Endometrial microvascular endothelial cells (primary cell): Measurements from ENCODE around the gene GCGR. TPM values are rescaled to one million over a fixed set of nuclear protein-coding genes. Genes with fewer than 3 reads are reported as not detected.

ENCODE experiments used
- in situ Hi-C: cut with HindIII; loops from 2 replicates; pipeline ENCODE4 v1.10.0; 2017; ENCODE audit warnings: low sequenced_read_pairs, low pct_unique_long_range_greater_than_20kb; ENCODE audit errors: inconsistent ontology term
- total RNA-seq: library from RNA; depleted of rRNA; stranded (reverse); fragments of >200 nt; gene quantifications from one replicate; pipeline ENCODE4 v1.2.3, GENCODE V29; 2015; ENCODE audit errors: inconsistent ontology term

GCGR gene
- not detected for total RNA-seq

DNA sequence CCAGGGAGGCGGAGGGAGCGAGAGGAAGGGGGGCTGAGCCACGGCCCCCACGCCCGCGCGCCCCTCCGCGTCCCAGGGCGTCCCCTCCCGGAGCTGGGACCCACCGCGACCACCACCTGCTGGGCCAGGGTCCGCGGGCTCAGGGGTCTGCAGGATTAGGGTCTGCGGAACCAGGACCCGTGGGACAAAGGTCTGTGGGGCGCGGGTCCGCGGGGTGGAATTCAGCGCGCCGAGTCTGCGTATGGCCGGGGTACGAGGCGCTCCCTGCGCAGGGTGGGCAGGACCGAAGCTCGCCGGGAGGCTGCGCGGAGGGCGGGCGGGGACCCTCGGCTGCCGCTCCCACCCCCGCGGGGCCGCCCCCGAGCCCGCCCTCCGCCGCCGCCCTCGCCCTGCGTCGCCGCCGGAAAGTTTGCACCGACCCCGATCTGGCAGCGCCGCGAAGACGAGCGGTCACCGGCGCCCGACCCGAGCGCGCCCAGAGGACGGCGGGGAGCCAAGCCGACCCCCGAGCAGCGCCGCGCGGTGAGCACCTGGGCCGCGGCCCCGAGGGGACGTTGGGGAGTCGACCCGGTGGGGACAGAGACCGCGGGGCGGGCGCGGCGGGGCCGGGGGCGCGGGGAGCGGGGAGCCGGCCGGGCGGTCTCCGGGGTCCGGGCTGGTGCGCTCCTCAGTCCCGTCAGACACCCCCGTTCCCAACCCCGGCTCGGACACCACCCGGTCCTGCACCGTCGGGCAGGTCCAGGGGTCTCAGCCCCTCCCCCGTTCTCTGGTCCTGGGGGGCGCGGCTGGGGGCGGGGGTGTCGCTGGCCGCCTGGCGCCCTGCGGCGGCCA lies at the start of gene GCGR:
Gene GCGR (plus strand): TSS at position 423 of the 831 bp plus-strand sequence. CDS start 4,869 bp downstream, outside the sequence.
- in situ Hi-C loops, result no loop called here

- in situ Hi-C loops, result no loop called here
These were observed 11.0 kb upstream of the GCGR start for GRCh38 chr17:81792675-81793615.

GRCh38 chr17:81794074-81794476 lies 9.9 kb upstream of the GCGR start:
- in situ Hi-C loops, result no loop called here

- in situ Hi-C loops, result no loop called here
These were observed 9.4 kb upstream of the GCGR start for GRCh38 chr17:81794509-81794908.

DNA sequence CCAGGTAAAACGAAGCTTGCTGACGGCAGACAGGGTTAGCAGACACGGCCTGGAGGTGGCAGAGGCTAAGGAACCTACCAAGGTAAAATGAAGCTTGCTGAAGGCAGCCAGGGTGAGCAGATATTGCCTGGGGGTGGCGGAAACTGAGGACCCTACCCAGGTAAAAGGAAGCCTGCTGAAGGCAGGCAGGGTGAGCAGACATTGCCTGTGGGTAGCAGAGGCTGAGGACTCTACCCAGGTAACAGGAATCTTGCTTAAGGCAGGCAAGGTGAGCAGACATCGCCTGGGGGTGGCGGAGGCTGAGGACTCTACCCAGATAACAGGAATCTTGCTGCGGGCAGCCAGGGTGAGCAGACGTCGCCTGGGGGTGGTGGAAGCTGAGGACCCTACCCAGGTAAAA lies 2.6 kb upstream of the GCGR start:
- in situ Hi-C loops, result no loop called here

DNA sequence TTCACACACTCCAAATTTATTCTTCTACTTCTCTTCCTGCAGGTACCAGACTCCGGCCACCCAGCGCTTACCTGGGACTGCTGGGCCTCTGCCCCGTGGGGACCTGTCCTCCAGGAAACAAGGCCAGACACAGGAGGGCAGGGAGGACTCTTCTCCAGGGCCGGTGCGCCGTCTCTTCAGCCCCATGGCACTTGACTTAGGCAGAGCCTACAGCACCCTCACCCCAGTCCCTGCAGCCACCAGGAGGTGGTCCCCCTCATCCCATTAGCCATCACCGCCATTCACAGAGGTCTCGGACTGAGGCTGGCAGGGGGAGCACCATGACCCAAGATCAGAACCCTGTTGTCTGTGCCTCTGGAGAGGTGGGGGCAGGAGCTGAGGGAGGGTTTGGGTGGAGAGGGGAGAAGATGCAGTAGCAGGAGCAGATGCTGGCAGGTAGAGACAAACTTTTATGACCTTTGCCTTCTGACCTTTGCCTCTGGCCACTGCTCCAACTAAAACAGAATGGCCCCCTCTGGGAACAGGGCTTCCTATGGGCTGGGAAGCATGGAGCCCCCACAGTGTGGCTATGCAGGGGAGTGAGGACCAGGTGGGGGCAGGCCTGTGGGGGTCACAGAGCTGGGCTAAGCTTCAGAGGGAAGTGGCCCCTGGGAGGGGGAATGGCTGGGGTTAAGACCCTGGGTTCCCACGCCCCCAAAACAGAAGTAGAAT lies 1.7 kb upstream of the GCGR start:
- in situ Hi-C loops, result no loop called here

- in situ Hi-C loops, result no loop called here
These were observed 900 bp upstream of the GCGR start for GRCh38 chr17:81802856-81803643.

DNA sequence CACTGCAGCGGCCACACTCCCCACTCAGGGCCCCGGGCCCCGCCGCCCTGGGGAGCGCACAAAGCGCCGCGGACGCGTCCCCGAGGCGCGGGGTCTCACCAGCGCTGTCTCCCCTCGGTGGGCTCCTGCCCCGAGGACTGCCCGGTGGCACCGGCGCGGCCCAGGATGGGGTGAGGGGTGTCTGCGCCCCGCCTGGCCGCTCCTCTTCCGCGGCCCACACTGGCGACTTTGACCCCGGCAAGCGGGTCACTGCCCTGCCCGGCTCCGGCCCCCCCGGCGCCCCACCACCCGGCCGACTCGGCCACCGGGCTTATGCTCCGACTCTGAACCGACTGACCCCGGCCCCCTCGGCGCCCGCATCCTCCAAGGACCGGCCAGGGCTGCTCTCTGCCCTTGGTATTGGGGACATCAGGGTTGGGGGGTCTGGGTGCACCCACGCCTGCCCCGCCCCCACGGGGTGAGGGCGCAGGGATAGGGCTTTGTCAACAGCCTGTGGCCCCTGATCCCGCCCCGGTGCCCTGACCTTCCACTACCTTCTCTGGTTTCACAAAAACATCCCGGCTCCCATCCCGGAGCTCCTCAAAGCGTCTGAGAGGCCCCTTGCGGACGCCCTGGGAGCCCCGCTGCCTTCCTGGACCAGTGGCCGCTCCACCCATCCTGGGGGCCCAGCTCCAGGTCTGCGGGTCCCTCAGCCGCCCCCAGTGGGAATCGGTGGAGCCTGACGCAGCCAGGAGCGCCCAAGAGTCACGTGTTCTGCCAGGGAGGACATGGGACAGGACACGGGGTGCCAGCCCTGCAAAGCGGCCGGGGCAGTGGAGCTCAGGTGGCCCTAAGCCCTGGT lies 829 bp downstream of the GCGR start:
- in situ Hi-C loops, result no loop called here

DNA sequence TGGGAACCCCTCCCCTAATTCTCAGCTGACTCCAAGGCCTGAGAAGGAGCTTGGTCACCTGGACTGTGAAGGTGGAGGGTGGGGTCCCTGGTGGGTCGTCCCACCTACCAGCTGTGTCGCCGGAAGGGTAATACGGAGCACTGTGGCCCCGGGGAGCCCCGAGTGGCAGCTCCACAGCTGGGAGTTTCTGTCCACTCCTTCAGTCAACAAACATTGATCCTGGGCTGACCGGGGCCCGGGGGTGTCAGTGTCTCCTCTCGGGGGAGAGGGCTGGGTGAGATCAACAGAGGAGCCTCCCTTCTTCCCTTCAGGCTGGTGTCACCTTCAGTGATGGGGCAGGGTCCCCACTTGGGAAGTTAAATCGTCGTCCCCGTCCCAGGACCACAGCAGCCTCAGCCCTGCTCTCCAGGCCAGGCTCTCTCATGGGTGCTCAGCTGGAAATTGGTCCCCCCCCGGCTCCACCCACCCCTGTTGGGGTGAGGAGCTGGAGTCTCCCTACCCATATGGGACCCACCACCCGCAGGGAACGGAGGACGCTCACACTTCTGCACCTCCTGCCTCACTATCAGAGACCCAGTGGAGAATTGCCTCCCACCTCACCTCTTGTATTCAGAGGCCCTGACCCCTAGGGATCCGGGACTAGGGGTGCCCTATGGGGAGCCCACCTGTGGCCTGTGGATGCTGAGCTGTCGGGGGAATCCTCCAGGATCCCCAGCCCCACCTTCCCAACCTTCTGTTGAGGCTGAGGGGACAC lies 1.9 kb downstream of the GCGR start:
- in situ Hi-C loops, result no loop called here

GRCh38 chr17:81806461-81807209 lies 2.7 kb downstream of the GCGR start:
- in situ Hi-C loops, result no loop called here

DNA sequence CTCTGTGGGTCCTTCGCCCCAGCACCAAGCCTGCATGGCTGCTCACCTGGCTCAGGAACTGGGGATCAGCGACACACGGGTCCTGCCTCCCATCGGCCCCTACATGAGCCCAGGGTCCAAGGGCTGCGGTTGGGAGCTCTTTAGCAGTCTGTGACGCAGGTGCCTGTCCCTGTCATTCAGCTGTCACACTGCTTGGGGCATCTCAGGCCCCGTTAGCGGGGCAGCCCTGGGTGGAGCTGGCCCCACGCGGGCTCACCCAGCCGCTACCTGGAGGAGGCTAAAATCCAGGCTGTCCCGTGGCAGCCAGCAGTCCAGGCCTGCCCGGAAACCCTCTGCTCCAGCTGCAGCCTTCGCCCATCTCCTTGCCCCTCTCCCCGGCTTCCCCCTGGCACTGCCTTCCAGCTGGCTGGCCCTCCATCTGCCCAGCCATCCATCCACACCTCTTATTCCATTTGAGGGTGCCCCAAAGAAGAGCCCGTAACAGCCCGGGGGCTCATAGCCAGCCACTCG lies 3.3 kb downstream of the GCGR start:
- in situ Hi-C loops, result no loop called here

- in situ Hi-C loops, result no loop called here
These were observed 3.9 kb downstream of the GCGR start for GRCh38 chr17:81807839-81808238.

DNA sequence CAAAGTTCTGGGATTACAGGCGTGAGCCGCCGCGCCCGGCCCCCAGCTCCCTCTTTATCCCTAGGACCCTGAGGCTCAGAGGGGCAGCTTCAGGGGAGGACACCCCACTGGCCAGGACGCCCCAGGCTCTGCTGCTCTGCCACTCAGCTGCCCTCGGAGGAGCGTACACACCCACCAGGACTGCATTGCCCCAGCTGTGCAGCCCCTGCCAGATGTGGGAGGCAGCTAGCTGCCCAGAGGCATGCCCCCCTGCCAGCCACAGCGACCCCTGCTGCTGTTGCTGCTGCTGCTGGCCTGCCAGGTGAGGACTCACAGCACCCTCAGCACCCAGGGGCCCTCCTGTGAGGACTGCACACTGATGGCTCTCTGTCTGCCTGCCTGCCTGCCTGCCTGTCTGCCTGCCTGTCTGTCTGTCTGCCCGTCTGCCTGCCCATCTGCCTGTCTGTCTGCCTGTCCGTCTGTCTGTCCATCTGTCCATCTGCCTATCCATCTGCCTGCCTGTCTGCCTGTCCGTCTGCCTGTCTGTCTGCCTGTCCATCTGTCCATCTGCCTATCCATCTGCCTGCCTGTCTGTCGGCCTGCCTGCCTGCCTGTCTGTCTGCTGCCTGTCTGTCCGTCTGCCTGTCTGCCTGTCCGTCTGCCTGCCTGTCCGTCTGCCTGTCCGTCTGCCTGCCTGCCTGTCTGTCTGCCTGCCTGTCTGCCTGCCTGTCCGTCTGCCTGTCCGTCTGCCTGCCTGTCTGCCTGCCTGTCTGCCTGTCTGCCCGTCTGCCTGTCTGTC lies 5.0 kb downstream of the GCGR start:
- in situ Hi-C loops, result no loop called here

DNA sequence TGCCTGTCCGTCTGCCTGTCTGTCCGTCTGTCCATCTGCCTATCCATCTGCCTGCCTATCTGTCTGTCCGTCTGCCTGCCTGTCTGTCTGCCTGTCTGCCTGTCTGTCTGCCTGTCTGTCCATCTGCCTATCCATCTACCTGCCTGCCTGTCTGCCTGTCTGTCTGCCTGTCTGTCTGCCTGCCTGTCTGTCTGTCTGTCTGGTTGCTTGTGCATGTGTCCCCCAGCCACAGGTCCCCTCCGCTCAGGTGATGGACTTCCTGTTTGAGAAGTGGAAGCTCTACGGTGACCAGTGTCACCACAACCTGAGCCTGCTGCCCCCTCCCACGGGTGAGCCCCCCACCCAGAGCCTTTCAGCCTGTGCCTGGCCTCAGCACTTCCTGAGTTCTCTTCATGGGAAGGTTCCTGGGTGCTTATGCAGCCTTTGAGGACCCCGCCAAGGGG lies 5.6 kb downstream of the GCGR start:
- in situ Hi-C loops, result no loop called here

- in situ Hi-C loops, result no loop called here
These were observed 6.5 kb downstream of the GCGR start for GRCh38 chr17:81810476-81810875.
